ENCODE data around the gene PIAS1. TPM values are rescaled to one million over a fixed set of nuclear protein-coding genes. Genes with fewer than 3 reads are reported as not detected.

The PIAS1 gene
- total RNA-seq, 2 experiments from 2014 or later: 26.7 to 45.8 TPM

GRCh38 chr15:68184616-68185480, 130.7 kb downstream of the PIAS1 start:
- ATAC-seq: no peak
- CTCF ChIA-PET: no interaction called here
- Mint-ChIP-seq H3K27me3 (no peaks in the 10 kb centered on the region), H3K27ac (peak overlapping the region; percentile 78), H3K36me3 (ENCODE audit: low read depth) (peaks cover 58% of the 10 kb centered on the region), H3K4me1 (peaks cover 2% of the 10 kb centered on the region), H3K4me3 (no peak overlapping the region), H3K9me3 (ENCODE audit: low read depth) (no peaks in the 10 kb centered on the region)
- DNase-seq: no peak
- intact Hi-C loops (cut with DNase I, micrococcal nuclease): no loop called here
- POLR2A ChIA-PET: interaction anchor here (0.7 kb wide), 1 partner anchor 340 kb away, joined by 4 read pairs; no protein-coding TSS in a partner anchor

- Mint-ChIP-seq H3K9me3 (ENCODE audit: low read depth) (no peaks in the 10 kb centered on the region), H3K4me1 (peaks cover 2% of the 10 kb centered on the region), H3K4me3 (no peak overlapping the region), H3K36me3 (ENCODE audit: low read depth) (peaks cover 50% of the 10 kb centered on the region), H3K27ac (no peak overlapping the region), H3K27me3 (no peaks in the 10 kb centered on the region)
- POLR2A ChIA-PET: no interaction called here
- DNase-seq (no peak), ATAC-seq (peak; percentile 44)
- intact Hi-C loops (cut with DNase I, micrococcal nuclease): no loop called here
- CTCF ChIA-PET: no interaction called here
Measured at GRCh38 chr15:68186671-68187397, 132.7 kb downstream of the PIAS1 start.

- H3K36me3 Mint-ChIP-seq (ENCODE audit: low read depth): peaks cover 52% of the 10 kb centered on the region
- peak; percentile 33 for ATAC-seq
- intact Hi-C loops (cut with DNase I, micrococcal nuclease): no loop called here
- H3K4me3 Mint-ChIP-seq: no peak overlapping the region
- POLR2A ChIA-PET: no interaction called here
- no peak for DNase-seq
- CTCF ChIA-PET: no interaction called here
- H3K27ac Mint-ChIP-seq: peak overlapping the region; percentile 82
- H3K4me1 Mint-ChIP-seq: peaks cover 2% of the 10 kb centered on the region
- no peaks in the 10 kb centered on the region for H3K27me3 Mint-ChIP-seq
- H3K9me3 Mint-ChIP-seq (ENCODE audit: low read depth): no peaks in the 10 kb centered on the region
Measured at GRCh38 chr15:68187559-68187958, 133.4 kb downstream of the PIAS1 start.

- H3K36me3 Mint-ChIP-seq (ENCODE audit: low read depth): peaks cover 51% of the 10 kb centered on the region
- intact Hi-C loops (cut with DNase I, micrococcal nuclease): no loop called here
- peaks cover 2% of the 10 kb centered on the region for H3K4me1 Mint-ChIP-seq
- H3K9me3 Mint-ChIP-seq (ENCODE audit: low read depth): no peaks in the 10 kb centered on the region
- H3K27me3 Mint-ChIP-seq: no peaks in the 10 kb centered on the region
- ChIA-PET CTCF (interaction anchor here (1.0 kb wide), 1 partner anchor 326 kb away, joined by 3 read pairs; no protein-coding TSS in a partner anchor), POLR2A (no interaction called here)
- H3K27ac Mint-ChIP-seq: peak overlapping the region; percentile 63
- no peak overlapping the region for H3K4me3 Mint-ChIP-seq
- DNase-seq (no peak), ATAC-seq (no peak)
Measured at GRCh38 chr15:68188647-68189046, 134.5 kb downstream of the PIAS1 start.

GRCh38 chr15:68190048-68190447, 135.9 kb downstream of the PIAS1 start:
- ChIA-PET POLR2A (no interaction called here), CTCF (interaction anchor here (0.6 to 1.2 kb wide), 3 partner anchors 16 to 211 kb away, joined by 3 read pairs; partner anchors contain the start of gene CALML4)
- Mint-ChIP-seq H3K9me3 (ENCODE audit: low read depth) (no peaks in the 10 kb centered on the region), H3K4me1 (peaks cover 2% of the 10 kb centered on the region), H3K36me3 (ENCODE audit: low read depth) (peaks cover 44% of the 10 kb centered on the region), H3K4me3 (no peak overlapping the region), H3K27ac (no peak overlapping the region), H3K27me3 (no peaks in the 10 kb centered on the region)
- DNase-seq: no peak
- ATAC-seq: no peak
- intact Hi-C loops (cut with DNase I, micrococcal nuclease): no loop called here

GRCh38 chr15:68191555-68191954, 137.4 kb downstream of the PIAS1 start:
- ATAC-seq (no peak), DNase-seq (no peak)
- Mint-ChIP-seq H3K9me3 (ENCODE audit: low read depth) (no peaks in the 10 kb centered on the region), H3K4me1 (peaks cover 2% of the 10 kb centered on the region), H3K27me3 (no peaks in the 10 kb centered on the region), H3K4me3 (no peak overlapping the region), H3K36me3 (ENCODE audit: low read depth) (peaks cover 36% of the 10 kb centered on the region), H3K27ac (no peak overlapping the region)
- CTCF ChIA-PET: interaction anchor here (1.1 to 1.3 kb wide), 2 partner anchors 61 to 328 kb away, joined by 3 to 4 read pairs; no protein-coding TSS in a partner anchor
- intact Hi-C loops (cut with DNase I, micrococcal nuclease): no loop called here
- POLR2A ChIA-PET: no interaction called here

GRCh38 chr15:68192117-68192516, 138.0 kb downstream of the PIAS1 start:
- no peak overlapping the region for H3K4me3 Mint-ChIP-seq
- peaks cover 37% of the 10 kb centered on the region for H3K36me3 Mint-ChIP-seq (ENCODE audit: low read depth)
- H3K4me1 Mint-ChIP-seq: peaks cover 2% of the 10 kb centered on the region
- POLR2A ChIA-PET: no interaction called here
- CTCF ChIA-PET: interaction anchor here (1.3 kb wide), 1 partner anchor 329 kb away, joined by 4 read pairs; no protein-coding TSS in a partner anchor
- no peak overlapping the region for H3K27ac Mint-ChIP-seq
- no peak for DNase-seq
- H3K9me3 Mint-ChIP-seq (ENCODE audit: low read depth): no peaks in the 10 kb centered on the region
- H3K27me3 Mint-ChIP-seq: no peaks in the 10 kb centered on the region
- no peak for ATAC-seq
- intact Hi-C loops (cut with DNase I, micrococcal nuclease): no loop called here

GRCh38 chr15:68192804-68193486, 138.8 kb downstream of the PIAS1 start:
- no peak overlapping the region for H3K4me3 Mint-ChIP-seq
- no peaks in the 10 kb centered on the region for H3K9me3 Mint-ChIP-seq (ENCODE audit: low read depth)
- CTCF ChIA-PET: interaction anchor here (0.9 kb wide), 1 partner anchor 246 kb away, joined by 3 read pairs; no protein-coding TSS in a partner anchor
- no peak for DNase-seq
- H3K27ac Mint-ChIP-seq: no peak overlapping the region
- ATAC-seq: no peak
- H3K4me1 Mint-ChIP-seq: no peaks in the 10 kb centered on the region
- POLR2A ChIA-PET: interaction anchor here (0.6 to 1.2 kb wide), 2 partner anchors 231 to 332 kb away, joined by 3 to 4 read pairs; no protein-coding TSS in a partner anchor
- H3K27me3 Mint-ChIP-seq: no peaks in the 10 kb centered on the region
- intact Hi-C loops (cut with DNase I, micrococcal nuclease): no loop called here
- H3K36me3 Mint-ChIP-seq (ENCODE audit: low read depth): peaks cover 39% of the 10 kb centered on the region

GRCh38 chr15:68195336-68196112, 141.4 kb downstream of the PIAS1 start:
- no peaks in the 10 kb centered on the region for H3K9me3 Mint-ChIP-seq (ENCODE audit: low read depth)
- ChIA-PET CTCF (interaction anchor here (0.6 to 1.2 kb wide), 3 partner anchors 9 to 332 kb away, joined by 3 to 4 read pairs (median 3); no protein-coding TSS in a partner anchor), POLR2A (no interaction called here)
- H3K27me3 Mint-ChIP-seq: no peaks in the 10 kb centered on the region
- intact Hi-C loops (cut with DNase I, micrococcal nuclease): no loop called here
- H3K4me1 Mint-ChIP-seq: no peaks in the 10 kb centered on the region
- no peak overlapping the region for H3K4me3 Mint-ChIP-seq
- DNase-seq (no peak), ATAC-seq (no peak)
- peaks cover 26% of the 10 kb centered on the region for H3K36me3 Mint-ChIP-seq (ENCODE audit: low read depth)
- H3K27ac Mint-ChIP-seq: peak overlapping the region; percentile 13

GRCh38 chr15:68196445-68197169, 142.5 kb downstream of the PIAS1 start:
- no peak for DNase-seq
- Mint-ChIP-seq H3K9me3 (ENCODE audit: low read depth) (no peaks in the 10 kb centered on the region), H3K27ac (no peak overlapping the region), H3K27me3 (no peaks in the 10 kb centered on the region), H3K4me1 (no peaks in the 10 kb centered on the region), H3K4me3 (no peak overlapping the region), H3K36me3 (ENCODE audit: low read depth) (peaks cover 26% of the 10 kb centered on the region)
- ChIA-PET CTCF (interaction anchor here (0.6 kb wide), 3 partner anchors 8 to 250 kb away, joined by 3 read pairs; no protein-coding TSS in a partner anchor), POLR2A (interaction anchor here (1.1 kb wide), 1 partner anchor 32 kb away, joined by 4 read pairs; no protein-coding TSS in a partner anchor)
- intact Hi-C loops (cut with DNase I, micrococcal nuclease): no loop called here
- no peak for ATAC-seq

Data from activated CD4-positive, alpha-beta T cell treated with anti-CD3 and anti-CD28 coated beads for 36 hours (primary cell).